ENCODE data around the gene NAGLU.
"Not testable (repeated sequence)": the region's sequence is repeated elsewhere in the genome, so short reads cannot be mapped to it uniquely, and the experiment has no call there.

Gene NAGLU

DNA sequence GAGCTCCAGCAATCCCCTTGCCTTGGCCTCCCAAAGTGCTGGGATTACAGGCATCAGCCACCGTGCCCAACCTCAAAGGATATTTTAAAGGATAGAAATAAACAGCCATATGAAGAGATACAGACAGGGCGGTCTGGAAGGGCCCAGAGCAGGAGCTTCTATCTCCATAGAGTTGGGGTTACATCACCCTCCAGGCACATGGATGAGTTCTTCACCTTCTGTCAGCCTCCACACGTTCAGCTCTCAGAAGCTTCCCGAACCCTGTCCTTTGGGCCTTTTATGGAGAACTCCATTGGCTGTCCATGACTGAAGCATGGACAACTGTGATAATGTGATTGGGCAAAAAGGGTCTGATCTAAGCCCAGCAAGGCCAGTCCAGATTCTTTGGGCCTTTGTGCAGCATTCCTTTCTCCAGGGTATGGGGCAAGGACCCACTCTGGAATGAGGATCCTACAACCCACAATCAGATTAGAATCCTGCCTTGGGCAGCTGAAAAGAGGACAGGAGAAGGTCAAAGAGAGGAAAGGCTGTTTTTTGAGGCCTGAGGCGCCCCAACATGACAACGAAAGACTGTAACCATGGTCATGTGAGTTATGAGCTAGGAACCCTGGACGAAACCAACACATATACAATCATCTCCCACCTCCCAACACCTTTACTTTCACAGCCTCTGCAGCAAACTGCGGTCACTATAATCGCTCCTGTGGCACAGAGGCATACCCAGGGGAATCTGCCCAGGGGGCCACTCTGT lies 9.9 kb downstream of the NAGLU start:
- not testable (repeated sequence) for DNase-seq

DNA sequence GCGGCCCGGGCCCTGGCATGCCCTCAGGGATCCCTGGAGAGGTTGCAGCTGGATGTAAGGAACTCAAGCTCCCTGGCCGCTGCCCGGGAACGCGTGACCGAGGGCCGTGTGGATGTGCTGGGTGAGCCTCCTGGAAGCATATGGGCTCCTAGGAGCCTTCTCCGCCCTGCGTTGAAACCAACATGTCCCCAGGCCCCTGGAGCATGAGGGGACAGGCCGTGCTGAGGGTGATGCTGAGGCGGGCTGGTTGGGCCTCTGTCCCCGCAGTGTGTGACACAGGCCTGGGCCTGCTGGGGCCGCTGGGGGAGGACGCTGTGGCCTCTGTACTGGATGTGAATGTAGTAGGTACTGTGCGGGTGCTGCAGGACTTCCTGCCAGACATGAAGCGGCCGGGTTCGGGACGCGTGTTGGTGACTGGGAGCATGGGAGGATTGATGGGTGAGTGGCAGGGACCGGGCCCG lies 11.0 kb downstream of the NAGLU start:
- no peak for DNase-seq

DNA sequence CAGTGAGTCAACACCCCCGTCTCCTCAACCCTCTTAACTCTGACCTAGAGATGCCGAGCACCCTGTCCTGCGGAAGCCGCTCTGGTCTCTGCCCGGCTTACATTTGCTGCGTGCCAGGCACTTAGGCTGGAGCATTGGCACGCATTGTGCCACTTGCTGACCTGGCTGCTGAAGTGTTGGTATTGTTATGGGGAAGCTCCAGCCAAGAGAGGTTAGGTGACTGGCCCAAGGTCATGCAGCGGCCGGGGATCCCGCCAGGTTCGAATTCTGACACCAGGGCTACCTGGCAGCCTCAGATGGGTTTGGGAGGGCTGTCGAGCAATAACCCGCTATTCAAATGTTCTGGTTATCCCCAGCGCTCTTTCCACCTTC lies 11.6 kb downstream of the NAGLU start:
- no peak for DNase-seq

DNA sequence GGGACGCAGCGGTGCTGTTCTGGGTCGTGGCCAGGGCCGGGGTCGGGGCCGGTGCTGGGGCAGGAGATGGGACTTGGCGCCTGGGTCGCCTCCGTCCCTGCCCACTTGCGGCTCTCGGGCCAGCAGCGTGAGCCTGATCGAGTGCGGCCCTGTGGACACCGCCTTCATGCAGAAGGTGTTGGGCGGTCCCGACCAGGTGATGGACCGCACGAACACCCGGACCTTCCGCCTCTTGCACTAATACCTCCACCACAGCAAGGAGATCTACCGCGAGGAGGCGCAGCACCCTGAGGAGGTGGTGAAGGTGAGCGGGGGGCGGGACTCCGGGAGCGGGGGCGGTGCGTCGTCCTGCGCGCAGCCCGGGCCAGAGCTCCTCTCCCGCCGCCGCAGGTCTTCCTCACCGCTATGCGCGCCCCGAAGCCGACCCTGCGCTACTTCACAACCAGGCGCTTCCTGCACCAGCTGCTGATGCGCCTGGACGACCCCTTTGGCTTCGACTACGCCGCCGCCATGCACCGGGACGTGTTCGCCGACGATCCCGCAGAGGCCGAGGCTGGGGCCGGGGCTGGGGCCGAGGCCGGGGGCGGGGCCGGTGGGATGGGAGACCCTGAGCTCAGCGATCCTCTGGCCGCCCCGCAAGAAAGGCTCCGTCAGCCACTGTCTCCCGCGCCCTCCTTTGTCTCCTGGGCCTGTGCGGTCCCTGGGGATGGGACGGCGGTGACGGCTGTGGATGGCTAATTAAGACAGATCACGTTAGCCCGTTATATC lies 12.2 kb downstream of the NAGLU start:
- DNase-seq: peak; percentile 85

DNA sequence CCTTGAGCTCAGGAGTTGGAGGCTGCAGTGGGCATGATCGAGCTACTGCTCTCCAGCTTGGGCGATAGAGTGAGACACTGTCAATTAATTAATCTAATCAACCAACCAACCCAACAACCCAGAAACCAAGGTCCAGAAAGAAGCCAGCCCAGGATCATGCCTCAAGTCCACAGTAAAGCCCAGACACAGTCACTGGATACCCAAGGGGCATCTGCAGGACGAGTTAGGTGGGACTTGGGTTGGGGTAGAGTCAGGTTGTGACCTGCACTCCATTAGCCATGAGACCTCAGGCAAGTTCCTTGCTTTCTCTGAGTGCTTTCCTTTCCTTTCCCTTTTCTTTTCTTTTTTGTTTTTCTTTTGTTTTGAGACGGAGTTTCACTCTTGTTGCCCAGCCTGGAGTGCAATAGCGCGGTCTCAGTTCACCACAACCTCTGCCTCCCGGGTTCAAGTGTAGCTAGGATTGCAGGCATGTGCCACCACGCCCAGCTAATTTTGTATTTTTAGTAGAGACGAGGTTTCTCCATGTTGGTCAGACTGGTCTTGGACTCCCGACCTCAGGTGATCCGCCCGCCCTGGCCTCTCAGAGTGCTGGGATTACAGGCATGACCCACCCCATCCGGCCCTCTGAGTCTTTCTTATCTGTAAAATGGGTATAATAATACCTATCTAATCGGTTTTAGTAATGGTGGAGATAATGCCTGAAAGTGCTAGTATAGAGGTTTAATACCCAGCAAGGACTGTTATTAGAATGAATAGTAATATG lies 13.1 kb downstream of the NAGLU start:
- DNase-seq: no peak

DNA sequence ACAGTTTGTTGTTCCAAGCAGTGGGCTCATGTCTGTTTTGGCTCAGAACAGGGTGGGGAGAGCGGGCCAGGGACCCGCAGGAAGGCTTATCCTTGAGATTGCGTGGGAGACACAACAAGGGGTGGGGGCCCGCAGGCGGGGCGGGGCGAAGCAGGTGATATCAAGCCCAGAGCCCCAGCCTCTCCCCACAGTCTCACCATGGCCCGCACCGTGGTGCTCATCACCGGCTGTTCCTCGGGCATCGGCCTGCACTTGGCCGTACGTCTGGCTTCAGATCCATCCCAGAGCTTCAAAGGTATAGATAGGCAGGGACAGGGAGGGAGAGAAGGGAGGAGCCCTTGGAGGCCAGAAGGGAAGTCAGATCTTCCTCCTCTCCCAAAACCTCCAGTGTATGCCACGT lies 16.7 kb downstream of the NAGLU start, which contains the start of gene HSD17B1:
HSD17B1 (plus strand) TSS at position 188 of the 400 bp plus-strand sequence; CDS start at position 199, 11 bp downstream.
- DNase-seq: not testable (repeated sequence)

DNA sequence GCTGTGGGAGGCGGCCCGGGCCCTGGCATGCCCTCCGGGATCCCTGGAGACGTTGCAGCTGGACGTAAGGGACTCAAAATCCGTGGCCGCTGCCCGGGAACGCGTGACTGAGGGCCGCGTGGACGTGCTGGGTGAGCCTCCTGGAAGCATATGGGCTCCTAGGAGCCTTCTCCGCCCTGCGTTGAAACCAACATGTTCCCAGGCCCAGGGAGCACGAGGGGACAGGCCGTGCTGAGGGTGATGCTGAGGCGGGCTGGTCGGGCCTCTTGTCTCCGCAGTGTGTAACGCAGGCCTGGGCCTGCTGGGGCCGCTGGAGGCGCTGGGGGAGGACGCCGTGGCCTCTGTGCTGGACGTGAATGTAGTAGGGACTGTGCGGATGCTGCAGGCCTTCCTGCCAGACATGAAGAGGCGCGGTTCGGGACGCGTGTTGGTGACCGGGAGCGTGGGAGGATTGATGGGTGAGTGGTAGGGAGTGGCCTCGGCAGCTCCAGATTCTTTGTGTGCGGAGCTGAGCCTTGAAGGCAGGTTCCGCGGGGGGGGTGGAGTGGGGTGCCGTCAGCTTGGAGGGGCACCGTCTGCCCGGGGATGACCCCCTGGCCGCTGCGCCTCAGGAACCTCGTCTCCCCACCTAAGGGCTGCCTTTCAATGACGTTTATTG lies 17.2 kb downstream of the NAGLU start:
- DNase-seq: no peak

DNA sequence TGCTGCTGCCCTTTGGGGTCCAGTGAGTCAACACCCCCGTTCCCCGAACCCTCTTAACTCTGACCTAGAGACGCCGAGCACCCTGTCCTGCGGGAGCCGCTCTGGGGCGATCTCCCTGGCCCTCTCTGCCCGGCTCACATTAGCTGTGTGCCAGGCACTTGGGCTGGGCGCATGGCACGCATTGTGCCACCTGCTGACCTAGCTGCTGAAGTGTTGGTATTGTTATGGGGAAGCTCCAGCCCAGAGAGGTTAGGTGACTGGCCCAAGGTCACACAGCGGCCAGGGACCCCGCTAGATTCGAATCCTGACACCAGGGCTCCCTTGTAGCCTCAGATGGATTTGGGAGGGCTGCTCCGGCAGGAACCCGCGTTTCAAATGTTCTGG lies 17.8 kb downstream of the NAGLU start:
- DNase-seq: no peak

DNA sequence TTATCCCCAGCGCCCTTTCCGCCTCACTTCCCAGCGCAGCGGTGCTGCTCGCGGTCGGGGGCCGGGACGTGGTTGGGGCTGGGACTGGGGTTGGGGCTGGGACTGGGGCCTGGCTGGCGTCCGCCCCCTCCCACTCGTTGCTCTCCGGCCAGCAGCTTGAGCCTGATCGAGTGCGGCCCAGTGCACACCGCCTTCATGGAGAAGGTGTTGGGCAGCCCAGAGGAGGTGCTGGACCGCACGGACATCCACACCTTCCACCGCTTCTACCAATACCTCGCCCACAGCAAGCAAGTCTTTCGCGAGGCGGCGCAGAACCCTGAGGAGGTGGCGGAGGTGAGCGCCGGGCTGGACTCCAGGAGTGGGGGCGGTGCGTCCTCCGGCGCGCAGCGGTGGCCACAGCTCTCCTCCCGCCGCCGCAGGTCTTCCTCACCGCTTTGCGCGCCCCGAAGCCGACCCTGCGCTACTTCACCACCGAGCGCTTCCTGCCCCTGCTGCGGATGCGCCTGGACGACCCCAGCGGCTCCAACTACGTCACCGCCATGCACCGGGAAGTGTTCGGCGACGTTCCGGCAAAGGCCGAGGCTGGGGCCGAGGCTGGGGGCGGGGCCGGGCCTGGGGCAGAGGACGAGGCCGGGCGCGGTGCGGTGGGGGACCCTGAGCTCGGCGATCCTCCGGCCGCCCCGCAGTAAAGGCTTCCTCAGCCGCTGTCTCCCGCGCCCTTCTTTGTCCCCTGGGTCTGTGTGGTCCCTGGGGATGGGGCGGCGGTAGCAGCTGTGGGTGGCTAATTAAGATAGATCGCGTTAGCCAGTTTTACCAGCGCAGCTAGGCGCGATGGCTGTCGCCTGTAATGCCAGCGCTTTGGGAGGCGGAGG lies 18.4 kb downstream of the NAGLU start:
- DNase-seq: peak; percentile 75

DNA sequence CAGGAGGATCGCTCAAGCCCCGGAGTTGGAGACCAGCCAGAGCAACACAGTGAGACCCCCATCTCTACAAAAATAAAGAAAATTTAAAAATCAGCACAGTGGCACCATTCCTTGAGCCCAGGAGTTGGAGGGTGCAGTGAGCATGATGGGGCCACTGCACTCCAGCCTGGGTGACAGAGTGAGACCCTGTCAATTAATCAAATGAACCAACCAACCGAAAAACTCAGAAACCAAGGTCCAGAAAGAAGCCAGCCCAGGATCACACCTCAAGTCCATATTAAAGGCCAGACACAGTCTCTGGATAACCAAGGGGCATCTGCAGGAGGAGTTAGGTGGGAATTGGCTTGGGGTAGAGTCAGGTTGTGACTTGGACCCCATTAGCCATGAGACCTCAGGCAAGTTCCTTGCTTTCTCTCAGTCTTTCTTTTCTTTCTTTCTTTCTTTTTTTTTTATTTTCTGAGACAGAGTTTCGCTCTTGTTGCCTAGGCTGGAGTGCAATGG lies 19.1 kb downstream of the NAGLU start:
- no peak for DNase-seq

DNA sequence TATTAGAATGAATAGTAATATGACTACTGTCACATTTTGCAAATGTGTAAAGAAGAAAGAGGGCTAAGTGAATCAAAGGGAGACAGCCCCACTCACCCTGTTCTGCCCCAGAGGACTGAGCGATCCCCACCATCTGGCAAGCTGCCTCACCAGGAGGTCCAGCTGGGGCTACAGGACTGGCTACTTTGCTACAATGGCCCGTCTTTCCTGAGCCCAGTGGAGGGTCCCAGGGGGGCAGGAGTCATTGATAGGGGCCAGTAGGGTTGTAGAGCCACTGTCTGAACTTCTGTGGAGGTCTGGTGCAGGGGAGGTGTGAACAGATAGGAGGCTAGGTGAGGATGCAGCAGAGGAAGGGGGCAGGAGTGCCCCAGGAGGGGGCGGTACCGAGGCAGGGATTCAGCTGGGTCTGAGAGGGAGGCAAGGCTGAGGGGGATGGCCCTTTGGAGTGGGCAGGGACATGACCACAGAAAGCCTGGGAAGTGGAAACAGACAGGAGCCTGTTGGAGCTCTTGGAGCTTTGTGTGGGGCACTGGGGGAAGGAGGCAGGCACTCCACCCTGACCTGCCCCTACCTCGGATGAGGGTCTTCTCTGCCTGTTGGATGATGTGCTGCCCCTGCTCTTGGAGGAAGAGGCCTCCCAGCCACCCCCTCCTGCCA lies 20.0 kb downstream of the NAGLU start:
- not testable (repeated sequence) for DNase-seq

DNA sequence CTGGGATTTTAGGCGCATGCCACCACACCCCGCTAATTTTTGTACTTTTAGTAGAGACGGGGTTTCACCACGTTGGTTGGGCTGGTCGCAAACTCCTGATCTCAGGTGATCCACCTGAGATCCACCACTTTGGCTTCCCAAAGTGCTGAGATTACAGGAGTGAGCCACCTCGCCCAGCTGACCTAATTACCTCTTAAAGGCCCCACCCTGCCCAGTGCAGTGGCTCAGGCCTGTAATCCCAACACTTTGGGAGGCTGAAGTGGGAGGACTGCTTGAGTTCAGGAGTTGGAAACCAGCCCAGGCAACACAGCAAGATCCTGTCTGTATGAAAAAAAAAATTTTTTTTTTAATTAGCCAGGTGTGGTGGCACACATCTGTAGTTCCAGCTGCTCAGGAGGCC lies 23.0 kb downstream of the NAGLU start:
- DNase-seq: no peak

DNA sequence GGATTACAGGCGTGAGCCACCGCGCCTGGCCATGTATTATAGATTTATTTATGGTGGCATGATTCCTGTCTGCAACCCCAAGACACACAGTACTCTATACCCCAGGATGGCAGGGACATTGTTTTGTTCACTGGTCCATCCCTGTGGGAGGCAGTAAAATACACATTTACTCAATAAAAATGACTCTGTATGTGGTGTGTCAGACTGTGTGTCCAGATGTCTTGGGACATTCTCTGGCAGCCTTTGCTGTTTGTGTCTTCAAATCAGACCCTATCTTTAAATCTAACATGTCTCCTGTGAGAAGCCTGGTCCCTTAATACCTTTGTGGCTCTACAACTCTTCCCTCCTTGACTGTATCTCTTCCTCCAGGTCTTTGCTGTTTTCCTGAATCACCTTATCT lies 24.2 kb downstream of the NAGLU start:
- DNase-seq: no peak

DNA sequence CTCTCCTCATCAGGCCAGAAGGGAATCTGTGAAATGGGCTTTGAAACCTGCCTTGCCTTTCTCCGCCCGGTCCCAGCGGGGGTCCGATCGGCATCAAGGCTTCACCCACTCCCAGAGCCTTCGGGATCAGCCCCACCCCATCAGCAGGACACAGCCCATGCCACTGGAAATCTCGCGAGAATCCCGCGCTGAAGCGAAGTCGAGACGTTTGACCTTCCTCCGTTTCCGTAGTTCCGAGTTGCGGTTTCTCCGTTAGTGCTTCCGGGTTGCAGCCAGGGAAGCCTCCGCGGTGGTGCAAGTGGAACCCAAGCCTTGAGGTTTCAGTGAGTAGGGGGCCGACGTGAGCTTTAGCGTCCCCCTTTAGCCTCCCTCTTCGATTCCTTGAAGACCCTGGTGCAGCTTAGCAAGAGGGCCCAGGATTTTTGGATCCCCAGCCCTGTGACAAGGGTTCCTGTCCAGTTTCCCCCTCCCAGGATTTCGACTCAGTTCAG lies 25.9 kb downstream of the NAGLU start, which contains the start of gene COASY:
COASY (plus strand) TSS at position 252 of the 491 bp plus-strand sequence. CDS start 475 bp downstream, outside the sequence.
- peak; percentile 90 for DNase-seq

DNA sequence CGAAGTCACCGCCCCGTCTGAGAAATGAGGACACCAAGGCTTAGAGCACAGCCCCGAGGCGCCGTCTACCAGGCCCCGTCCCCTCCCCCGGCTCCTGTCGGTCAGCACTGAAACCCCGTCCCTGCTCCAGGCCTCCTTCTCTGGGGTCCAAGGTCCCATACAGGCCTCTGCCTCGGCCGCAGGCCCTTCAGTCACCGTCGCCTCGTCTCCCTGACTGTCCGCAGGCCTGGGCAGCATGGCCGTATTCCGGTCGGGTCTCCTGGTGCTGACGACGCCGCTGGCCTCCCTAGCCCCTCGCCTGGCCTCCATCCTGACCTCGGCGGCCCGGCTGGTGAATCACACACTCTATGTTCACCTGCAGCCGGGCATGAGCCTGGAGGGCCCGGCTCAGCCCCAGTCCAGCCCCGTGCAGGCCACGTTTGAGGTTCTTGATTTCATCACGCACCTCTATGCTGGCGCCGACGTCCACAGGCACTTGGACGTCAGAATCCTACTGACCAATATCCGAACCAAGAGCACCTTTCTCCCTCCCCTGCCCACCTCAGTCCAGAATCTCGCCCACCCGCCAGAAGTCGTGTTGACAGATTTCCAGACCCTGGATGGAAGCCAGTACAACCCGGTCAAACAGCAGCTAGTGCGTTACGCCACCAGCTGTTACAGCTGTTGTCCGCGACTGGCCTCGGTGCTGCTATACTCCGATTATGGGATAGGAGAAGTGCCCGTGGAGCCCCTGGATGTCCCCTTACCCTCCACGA lies 26.5 kb downstream of the NAGLU start:
- DNase-seq: no peak

DNA sequence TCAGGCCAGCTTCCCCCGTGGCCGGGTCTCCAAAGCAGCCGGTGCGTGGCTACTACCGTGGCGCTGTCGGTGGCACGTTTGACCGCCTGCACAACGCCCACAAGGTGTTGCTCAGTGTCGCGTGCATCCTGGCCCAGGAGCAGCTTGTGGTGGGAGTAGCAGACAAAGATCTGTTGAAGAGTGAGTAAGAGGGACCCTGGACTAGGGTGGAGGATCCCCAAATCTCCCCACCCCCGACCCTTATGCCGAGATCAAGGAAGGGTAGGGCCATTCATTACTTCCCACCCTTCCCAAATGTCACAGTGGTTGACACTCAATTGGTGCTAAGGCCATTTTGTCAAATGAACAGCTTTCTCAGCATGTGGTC lies 27.1 kb downstream of the NAGLU start:
- DNase-seq: no peak

DNA sequence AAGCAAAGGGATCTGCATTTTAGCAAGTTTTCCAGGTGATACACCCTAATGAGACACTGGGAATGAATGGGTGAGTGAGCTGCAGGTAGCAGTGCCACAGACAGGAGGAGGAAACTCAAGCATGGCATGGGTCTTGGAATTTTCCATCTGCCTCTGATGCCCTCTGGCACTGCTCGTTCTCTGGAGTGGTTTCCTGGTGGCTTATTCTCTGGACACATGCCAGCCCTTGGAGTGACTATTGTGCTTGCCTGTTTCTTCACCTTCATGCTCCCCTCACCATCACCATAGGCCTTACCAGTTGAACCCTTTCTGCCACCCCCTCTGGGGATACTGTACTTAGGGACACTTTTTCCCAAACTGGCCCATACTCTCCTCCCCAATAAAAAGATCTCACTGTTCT lies 27.5 kb downstream of the NAGLU start:
- no peak for DNase-seq

DNA sequence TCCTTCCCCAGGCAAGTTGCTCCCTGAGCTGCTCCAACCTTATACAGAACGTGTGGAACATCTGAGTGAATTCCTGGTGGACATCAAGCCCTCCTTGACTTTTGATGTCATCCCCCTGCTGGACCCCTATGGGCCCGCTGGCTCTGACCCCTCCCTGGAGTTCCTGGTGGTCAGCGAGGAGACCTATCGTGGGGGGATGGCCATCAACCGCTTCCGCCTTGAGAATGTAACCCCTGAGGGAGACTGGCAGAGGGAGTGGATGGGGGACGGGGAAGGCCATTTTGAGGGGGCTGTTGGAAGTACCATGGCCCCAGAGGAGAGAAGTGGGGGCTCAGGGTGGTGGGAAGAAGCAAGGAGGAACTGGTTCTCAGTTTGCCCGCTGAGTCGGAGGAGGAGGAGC lies 27.9 kb downstream of the NAGLU start:
- DNase-seq: no peak

DNA sequence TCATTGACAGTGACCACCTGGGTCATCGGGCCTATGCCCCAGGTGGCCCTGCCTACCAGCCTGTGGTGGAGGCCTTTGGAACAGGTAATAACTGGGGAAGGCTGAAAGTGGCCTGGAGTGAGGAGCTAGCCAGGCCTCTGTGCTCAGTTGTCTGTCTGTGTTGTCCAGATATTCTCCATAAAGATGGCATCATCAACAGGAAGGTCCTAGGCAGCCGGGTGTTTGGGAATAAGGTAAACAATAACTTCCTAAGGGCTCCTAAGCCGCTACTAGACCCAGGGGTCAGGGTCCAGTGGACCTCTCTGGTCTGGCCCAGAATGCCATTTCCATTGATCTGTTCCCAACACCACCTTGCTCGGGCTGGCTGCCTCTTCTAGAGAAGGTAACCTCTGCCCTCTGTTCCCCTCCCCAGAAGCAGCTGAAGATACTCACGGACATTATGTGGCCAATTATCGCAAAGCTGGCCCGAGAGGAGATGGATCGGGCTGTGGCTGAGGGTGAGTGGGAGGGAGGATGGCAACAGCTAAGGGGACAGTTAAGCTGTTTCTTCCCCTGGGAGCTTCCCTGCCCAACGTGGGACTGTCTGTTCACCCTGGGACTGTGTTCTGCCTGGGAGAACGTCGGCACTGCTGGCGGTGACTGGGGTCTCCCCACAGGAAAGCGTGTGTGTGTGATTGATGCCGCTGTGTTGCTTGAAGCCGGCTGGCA lies 28.9 kb downstream of the NAGLU start:
- no peak for DNase-seq

Measured in activated CD8-positive, alpha-beta memory T cell treated with anti-CD3 and anti-CD28 coated beads, Interleukin-2, amount 50 U/mL, for 4 hours (primary cell).